HEK293 (cell line): Measurements from ENCODE around the gene SLC35A4.

Experiments used
- CTCF ChIA-PET: fragments of 350-600 bp; formaldehyde crosslinking; extraction: SDS; loops from one replicate; lab custom pipeline; 2021; ENCODE audit warnings: antibody characterized with exemption; lab: Yijun Ruan, JAX
- POLR2A ChIA-PET: fragments of 300-600 bp; formaldehyde crosslinking; extraction: SDS; loops from one replicate; lab custom pipeline; 2020; ENCODE audit warnings: antibody characterized with exemption, inconsistent platforms; lab: Yijun Ruan, JAX
- H3K27ac ChIP-seq: fragments of 200-500 bp; sonication (Bioruptor generic); 2 replicates; pipeline ENCODE4 v1.5.1; 2014; ENCODE audit warnings: low read depth, low read length, control low read depth, inconsistent platforms; ENCODE audit errors: extremely low read depth
- H3K36me3 ChIP-seq, 2 experiments: fragments of 200-500 bp in 1 of 2; sonication (Bioruptor generic) in 1 of 2; 1 replicate in 1 of 2; 2 replicates in 1 of 2; pipeline ENCODE4 v1.5.1; 2014 to 2017; ENCODE audit warnings: inconsistent platforms in 2 of 2, low read length in 2 of 2; ENCODE audit not compliant: control insufficient read depth in 2 of 2, insufficient read depth in 1 of 2
- H3K4me1 ChIP-seq: fragments of 200-500 bp; sonication (Bioruptor generic); 2 replicates; pipeline ENCODE4 v1.5.1; 2014; ENCODE audit warnings: mild to moderate bottlenecking, low read length, inconsistent platforms; ENCODE audit not compliant: control insufficient read depth, insufficient read depth
- H3K4me3 ChIP-seq: 2 replicates; pipeline ENCODE4 v1.5.1; 2011; ENCODE audit warnings: low read depth, mild to moderate bottlenecking, control low read depth, low read length, moderate library complexity
- H3K9me3 ChIP-seq: fragments of 200-500 bp; sonication (Bioruptor generic); 2 replicates; pipeline ENCODE4 v1.5.1; 2014; ENCODE audit warnings: low read depth, low read length, inconsistent platforms; ENCODE audit not compliant: control insufficient read depth, insufficient read depth
- HIC1 ChIP-seq: fragments of 450-650 bp; formaldehyde crosslinking; IDR thresholded peaks from 2 replicates; pipeline ENCODE4 v1.5.1; 2016; ENCODE audit warnings: missing biosample characterization, missing genetic modification characterization
- OVOL3 ChIP-seq: fragments of 450-650 bp; formaldehyde crosslinking; IDR thresholded peaks from 2 replicates; pipeline ENCODE4 v1.5.1; 2016; ENCODE audit warnings: missing biosample characterization, missing genetic modification characterization
- PRDM1 ChIP-seq: fragments of 450-650 bp; formaldehyde crosslinking; IDR thresholded peaks from 2 replicates; pipeline ENCODE4; 2016; ENCODE audit warnings: missing biosample characterization, missing genetic modification characterization
- SP2 ChIP-seq: fragments of 450-650 bp; formaldehyde crosslinking; IDR thresholded peaks from 2 replicates; pipeline ENCODE4 v1.5.1; 2016; ENCODE audit warnings: missing biosample characterization, missing genetic modification characterization
- TCF7L2 ChIP-seq: IDR thresholded peaks from 2 replicates; pipeline ENCODE4 v1.6.1; 2011; ENCODE audit warnings: low read depth, mild to moderate bottlenecking, inconsistent platforms, low read length, moderate library complexity, borderline replicate concordance
- TSHZ1 ChIP-seq: fragments of 450-650 bp; formaldehyde crosslinking; IDR thresholded peaks from 2 replicates; pipeline ENCODE4 v1.5.1; 2016; ENCODE audit warnings: missing biosample characterization, missing genetic modification characterization, borderline replicate concordance
- ZBTB20 ChIP-seq: fragments of 450-650 bp; formaldehyde crosslinking; IDR thresholded peaks from 2 replicates; pipeline ENCODE4 v1.5.1; 2016; ENCODE audit warnings: missing biosample characterization, missing genetic modification characterization
- ZBTB8A ChIP-seq: fragments of 450-650 bp; formaldehyde crosslinking; IDR thresholded peaks from 2 replicates; pipeline ENCODE4 v1.5.1; 2016; ENCODE audit warnings: missing biosample characterization, missing genetic modification characterization
- ZFP41 ChIP-seq: fragments of 450-650 bp; formaldehyde crosslinking; IDR thresholded peaks from 2 replicates; pipeline ENCODE4 v1.5.1; 2016; ENCODE audit warnings: missing biosample characterization, missing genetic modification characterization, borderline replicate concordance
- ZNF214 ChIP-seq: fragments of 450-650 bp; formaldehyde crosslinking; IDR thresholded peaks from 2 replicates; pipeline ENCODE4 v1.5.1; 2017; ENCODE audit warnings: missing biosample characterization, mild to moderate bottlenecking, missing genetic modification characterization, borderline replicate concordance
- ZNF248 ChIP-seq: fragments of 450-650 bp; formaldehyde crosslinking; IDR thresholded peaks from 2 replicates; pipeline ENCODE4 v1.5.1; 2017; ENCODE audit warnings: missing biosample characterization, missing genetic modification characterization
- ZNF302 ChIP-seq: fragments of 450-650 bp; formaldehyde crosslinking; IDR thresholded peaks from 2 replicates; pipeline ENCODE4 v1.5.1; 2016; ENCODE audit warnings: missing biosample characterization, missing genetic modification characterization, low read depth
- ZNF341 ChIP-seq: fragments of 450-650 bp; formaldehyde crosslinking; IDR thresholded peaks from 2 replicates; pipeline ENCODE4; 2016; ENCODE audit warnings: low read depth, missing biosample characterization, missing genetic modification characterization
- ZNF350 ChIP-seq: fragments of 450-650 bp; formaldehyde crosslinking; IDR thresholded peaks from 2 replicates; pipeline ENCODE4 v1.5.0; 2017; ENCODE audit warnings: missing biosample characterization, mild to moderate bottlenecking, missing genetic modification characterization
- ZNF37A ChIP-seq: fragments of 450-650 bp; IDR thresholded peaks from 2 replicates; pipeline ENCODE4 v1.5.1; 2018; ENCODE audit warnings: missing biosample characterization, missing genetic modification characterization
- ZNF529 ChIP-seq: fragments of 450-650 bp; formaldehyde crosslinking; IDR thresholded peaks from 2 replicates; pipeline ENCODE4 v1.5.1; 2017; ENCODE audit warnings: missing genetic modification characterization, missing biosample characterization; ENCODE audit not compliant: insufficient replicate concordance
- ZNF530 ChIP-seq: fragments of 450-650 bp; formaldehyde crosslinking; IDR thresholded peaks from 2 replicates; pipeline ENCODE4 v1.5.1; 2016; ENCODE audit warnings: low read depth, missing biosample characterization, missing genetic modification characterization
- ZNF580 ChIP-seq: fragments of 450-650 bp; formaldehyde crosslinking; IDR thresholded peaks from 2 replicates; pipeline ENCODE4 v1.5.1; 2016; ENCODE audit warnings: missing biosample characterization, missing genetic modification characterization
- ZNF654 ChIP-seq: fragments of 450-650 bp; formaldehyde crosslinking; IDR thresholded peaks from 2 replicates; pipeline ENCODE4 v1.5.1; 2016; ENCODE audit warnings: low read depth, missing biosample characterization, missing genetic modification characterization
- ZNF701 ChIP-seq: fragments of 450-650 bp; formaldehyde crosslinking; IDR thresholded peaks from 2 replicates; pipeline ENCODE4 v1.5.1; 2016; ENCODE audit warnings: missing biosample characterization, missing genetic modification characterization
- ZNF785 ChIP-seq: fragments of 450-650 bp; formaldehyde crosslinking; IDR thresholded peaks from 2 replicates; pipeline ENCODE4 v1.5.1; 2016; ENCODE audit warnings: missing biosample characterization, missing genetic modification characterization
- ZNF792 ChIP-seq: fragments of 450-650 bp; formaldehyde crosslinking; IDR thresholded peaks from 2 replicates; pipeline ENCODE4 v1.5.1; 2016; ENCODE audit warnings: missing biosample characterization, missing genetic modification characterization
- ZSCAN4 ChIP-seq: fragments of 450-650 bp; formaldehyde crosslinking; IDR thresholded peaks from 2 replicates; pipeline ENCODE4 v1.5.1; 2017; ENCODE audit warnings: missing biosample characterization, missing genetic modification characterization

Gene SLC35A4

GRCh38 chr5:140565024-140565779 is 574 bp downstream of the SLC35A4 start (continued):
- TF ChIP-seq ZNF701 (tag by site-specific recombination) = no peak
- no peak for TF ChIP-seq ZNF785 (tag by site-specific recombination)
- no peak for TF ChIP-seq ZNF248
- no peak for TF ChIP-seq TCF7L2
- TF ChIP-seq ZBTB20 = peak; percentile 73

DNA sequence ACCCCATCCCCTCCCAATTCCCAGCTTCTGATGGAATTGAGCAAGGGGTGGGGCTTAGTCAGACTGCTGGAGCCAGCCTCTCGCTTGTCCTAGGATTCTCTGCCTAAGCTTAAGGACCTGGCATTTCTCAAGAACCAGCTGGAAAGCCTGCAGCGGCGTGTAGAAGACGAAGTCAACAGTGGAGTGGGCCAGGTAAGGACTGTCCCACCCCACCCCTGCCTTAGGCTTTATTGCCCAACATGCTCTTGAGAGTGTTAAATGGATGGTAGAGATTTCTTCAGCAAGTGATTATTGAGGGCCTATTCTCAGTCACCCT is 1.1 kb downstream of the SLC35A4 start:
- H3K36me3 ChIP-seq = peaks cover 6 to 51% of the 10 kb centered on the region in 2 experiments; a peak in 2 of 3 replicates
- 0 out of 2 replicates have a peak, but pooled peaks cover 3% of the 10 kb centered on the region for H3K4me1 ChIP-seq
- H3K9me3 ChIP-seq = no peaks in the 10 kb centered on the region
- H3K4me3 ChIP-seq = no peak overlapping the region
- no peak overlapping the region for H3K27ac ChIP-seq
- ChIA-PET POLR2A (interaction anchor here (1.0 to 2.6 kb wide), 3 partner anchors 8 to 82 kb away, joined by 3 to 14 read pairs (median 3); partner anchors contain the start of genes IK, NDUFA2, SRA1 and TMCO6), CTCF (interaction anchor here (0.7 to 1.1 kb wide), 2 partner anchors 72 to 326 kb away, joined by 3 to 4 read pairs; no protein-coding TSS in a partner anchor)
- TF ChIP-seq ZNF792 = no peak
- no peak for TF ChIP-seq ZNF350 (tag by site-specific recombination)
- TF ChIP-seq ZNF529 = no peak
- TF ChIP-seq ZNF530 (tag by site-specific recombination) = no peak
- TF ChIP-seq PRDM1 (tag by site-specific recombination) = no peak
- TF ChIP-seq ZSCAN4 (tag by site-specific recombination) = no peak
- no peak for TF ChIP-seq OVOL3 (tag by site-specific recombination)
- TF ChIP-seq ZNF214 = no peak
- TF ChIP-seq ZBTB8A = no peak
- TF ChIP-seq ZNF302 (tag by site-specific recombination) = no peak
- no peak for TF ChIP-seq SP2
- no peak for TF ChIP-seq TSHZ1 (tag by site-specific recombination)
- TF ChIP-seq HIC1 = no peak
- no peak for TF ChIP-seq ZNF341 (tag by site-specific recombination)
- no peak for TF ChIP-seq ZNF580 (tag by site-specific recombination)
- no peak for TF ChIP-seq ZNF37A (tag by site-specific recombination)
- no peak for TF ChIP-seq ZNF654 (tag by site-specific recombination)
- no peak for TF ChIP-seq ZFP41
- TF ChIP-seq, all 188 proteins: peak for 0
